HG02623 (cell line): ENCODE measurements around the gene ATP8B1.
"Not testable (repeated sequence)": the region's sequence is repeated elsewhere in the genome, so short reads cannot be mapped to it uniquely, and the experiment has no call there.

Experiments used
- ATAC-seq: cut with Tn5 transposase; IDR thresholded peaks from one replicate; pipeline ENCODE4 v1.9.1; 2021; ENCODE audit warnings: moderate library complexity; ENCODE audit not compliant: unreplicated experiment

ATP8B1 gene

DNA sequence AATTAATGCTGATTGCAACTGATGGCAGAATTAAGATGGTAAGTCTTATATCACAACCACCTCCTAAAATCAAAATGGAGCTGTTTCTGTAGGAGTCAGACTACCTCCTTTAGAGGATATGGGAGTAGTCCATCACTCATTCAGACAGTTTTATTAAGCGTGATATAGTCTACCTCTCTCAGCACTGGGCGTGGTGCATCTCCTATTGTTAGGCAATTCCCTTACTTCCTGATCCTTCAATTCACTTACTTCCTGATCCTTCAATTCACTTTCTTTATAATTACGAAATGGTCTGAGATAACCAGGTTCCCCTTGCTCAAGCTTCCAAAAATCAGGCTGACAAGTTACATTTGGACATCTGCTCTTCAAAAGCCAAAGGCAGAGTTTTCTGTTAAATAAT lies 31.9 kb downstream of the ATP8B1 start:
- ATAC-seq = no peak

DNA sequence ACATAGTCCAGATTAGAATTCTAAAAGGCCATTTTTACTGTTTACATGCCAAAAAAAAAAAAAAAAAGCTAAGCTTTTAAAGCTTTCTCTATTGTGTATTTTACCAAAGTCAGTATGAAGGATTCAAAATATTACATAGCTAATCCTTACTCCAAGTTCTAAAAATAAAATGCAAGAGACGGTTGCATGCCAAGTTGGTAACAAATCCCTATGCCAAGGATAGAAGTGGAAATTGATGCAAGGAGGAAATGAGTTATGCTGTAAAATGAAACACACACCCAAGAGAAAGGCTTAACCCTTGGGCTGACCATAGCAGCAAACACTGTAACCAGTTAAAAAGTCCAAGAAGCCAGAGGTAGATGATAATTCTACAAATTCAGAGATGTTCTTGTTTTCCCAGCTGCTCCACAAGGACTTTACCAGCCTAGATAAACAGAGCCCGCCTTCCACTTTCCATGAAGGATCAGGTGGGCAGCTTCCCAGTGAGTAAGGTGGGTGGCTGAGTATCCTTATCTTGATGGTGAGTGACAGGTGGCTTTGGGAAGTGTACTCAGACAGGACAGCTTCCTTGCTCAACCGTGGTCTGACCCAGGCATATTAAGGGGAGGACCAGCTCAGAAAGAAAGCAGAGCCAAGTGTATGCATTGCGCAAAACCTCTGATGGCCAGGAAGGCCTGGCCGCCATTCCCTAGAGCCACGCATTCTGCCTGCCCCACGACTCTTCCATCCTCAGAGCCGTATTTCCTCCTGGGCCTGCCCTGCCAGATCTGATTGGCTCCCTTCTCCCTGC lies 34.4 kb downstream of the ATP8B1 start:
- ATAC-seq = no peak

DNA sequence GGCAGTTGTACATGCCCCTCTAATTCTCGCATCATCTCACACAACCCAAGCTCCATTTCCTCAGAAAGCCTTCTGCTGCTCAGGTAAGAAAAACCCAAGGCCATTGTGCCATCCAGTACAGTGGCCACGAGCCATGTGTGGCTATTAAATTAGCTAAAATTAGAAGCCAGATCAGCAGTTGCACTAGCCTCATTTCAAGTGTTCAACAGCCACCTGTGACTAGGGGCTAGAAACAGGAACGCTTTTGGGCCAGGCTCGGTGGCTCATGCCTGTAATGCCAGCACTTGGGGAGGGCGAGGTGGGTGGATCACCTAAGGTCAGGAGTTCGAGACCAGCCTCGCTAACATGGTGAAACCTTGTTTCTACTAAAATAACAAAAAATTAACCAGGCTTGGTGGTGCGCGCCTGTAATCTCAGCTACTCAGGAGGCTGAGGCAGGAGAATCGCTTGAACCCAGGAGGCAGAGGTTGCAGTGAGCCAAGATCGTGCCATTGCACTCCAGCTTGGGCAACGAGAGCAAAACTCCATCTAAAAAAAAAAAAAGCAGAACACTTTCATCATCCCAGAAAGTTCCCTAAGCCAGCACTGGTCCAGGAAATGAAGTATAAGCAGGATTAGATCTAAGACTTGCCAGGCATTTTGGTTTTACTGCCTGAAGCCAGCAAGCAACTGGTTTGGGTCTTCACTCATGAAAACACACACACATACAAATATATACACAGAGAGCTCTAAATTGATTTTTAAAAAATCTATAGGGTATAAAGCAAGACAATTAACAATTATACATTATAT lies 35.7 kb downstream of the ATP8B1 start:
- ATAC-seq = no peak

DNA sequence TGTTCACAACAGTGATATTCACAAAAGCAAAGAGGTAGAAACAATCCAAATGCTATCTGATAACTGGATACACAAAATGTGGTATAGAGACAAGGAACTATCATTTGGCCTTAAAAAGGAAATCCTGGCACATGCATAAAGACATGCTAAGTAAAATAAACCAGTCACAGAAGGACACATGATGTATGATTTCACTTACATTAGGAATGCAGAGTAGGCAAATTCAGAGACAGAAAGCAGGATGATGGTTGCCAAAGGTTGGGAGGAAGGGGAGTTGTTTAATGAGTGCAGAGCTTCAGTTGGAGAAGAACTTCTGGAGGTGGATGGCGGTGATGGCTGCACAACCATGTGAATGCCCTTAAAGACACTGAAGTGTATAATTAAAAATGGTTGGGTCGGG lies 38.1 kb downstream of the ATP8B1 start:
- ATAC-seq = no peak

DNA sequence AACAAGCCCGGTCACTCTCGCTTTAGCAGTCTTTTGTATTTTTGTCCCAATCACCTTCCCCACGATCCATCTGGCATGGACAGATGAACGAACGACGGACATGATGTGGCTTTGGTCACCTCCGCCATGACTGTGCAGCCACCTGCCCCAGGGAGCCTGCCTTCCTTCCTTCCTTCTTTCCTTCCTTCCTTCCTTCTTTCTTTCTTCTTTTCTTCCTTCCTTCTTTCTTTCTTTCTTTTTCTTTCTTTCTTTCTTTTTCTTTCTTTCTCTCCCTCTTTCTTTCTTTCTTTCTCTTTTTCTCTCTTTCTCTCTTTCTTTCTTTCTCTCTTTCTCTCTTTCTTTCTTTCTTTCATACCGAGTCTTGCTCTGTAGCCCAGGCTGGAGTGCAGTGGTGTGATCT lies 39.0 kb downstream of the ATP8B1 start:
- no peak for ATAC-seq

DNA sequence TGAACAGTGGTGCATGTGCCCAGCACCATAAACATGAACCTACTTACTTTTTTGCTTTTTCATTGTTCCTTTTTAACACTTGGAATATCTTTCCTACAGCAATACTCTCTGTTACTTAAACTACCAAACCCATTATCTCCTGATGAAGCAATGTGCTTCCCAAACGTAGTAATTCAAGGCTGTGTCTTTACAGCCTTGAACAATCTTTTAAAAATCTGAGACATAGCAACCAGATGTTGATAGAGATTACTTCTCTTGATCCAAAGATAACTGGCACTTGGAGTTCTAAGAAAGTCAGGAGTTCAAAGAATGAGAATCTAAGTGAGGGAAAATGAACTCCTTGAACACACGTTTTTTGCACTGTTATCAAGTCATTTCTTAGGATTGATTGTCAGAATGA lies 40.4 kb downstream of the ATP8B1 start:
- no peak for ATAC-seq

DNA sequence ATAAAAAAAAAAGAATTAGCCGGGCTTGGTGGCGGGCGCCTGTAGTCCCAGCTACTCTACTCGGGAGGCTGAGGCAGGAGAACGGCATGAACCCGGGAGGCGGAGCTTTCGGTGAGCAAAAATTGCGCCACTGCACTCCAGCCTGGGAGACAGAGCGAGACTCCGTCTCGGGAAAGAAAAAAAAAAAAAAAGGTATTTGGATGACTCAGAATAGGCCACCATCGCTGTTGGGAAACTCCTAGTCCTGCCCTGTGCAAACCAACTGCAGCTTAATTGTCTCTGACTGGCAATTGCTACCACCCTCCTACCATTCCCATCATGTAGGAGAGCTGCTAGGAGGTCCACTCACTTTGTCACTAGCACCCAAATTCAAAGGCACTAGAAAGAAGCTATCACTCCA lies 43.5 kb downstream of the ATP8B1 start:
- no peak for ATAC-seq

DNA sequence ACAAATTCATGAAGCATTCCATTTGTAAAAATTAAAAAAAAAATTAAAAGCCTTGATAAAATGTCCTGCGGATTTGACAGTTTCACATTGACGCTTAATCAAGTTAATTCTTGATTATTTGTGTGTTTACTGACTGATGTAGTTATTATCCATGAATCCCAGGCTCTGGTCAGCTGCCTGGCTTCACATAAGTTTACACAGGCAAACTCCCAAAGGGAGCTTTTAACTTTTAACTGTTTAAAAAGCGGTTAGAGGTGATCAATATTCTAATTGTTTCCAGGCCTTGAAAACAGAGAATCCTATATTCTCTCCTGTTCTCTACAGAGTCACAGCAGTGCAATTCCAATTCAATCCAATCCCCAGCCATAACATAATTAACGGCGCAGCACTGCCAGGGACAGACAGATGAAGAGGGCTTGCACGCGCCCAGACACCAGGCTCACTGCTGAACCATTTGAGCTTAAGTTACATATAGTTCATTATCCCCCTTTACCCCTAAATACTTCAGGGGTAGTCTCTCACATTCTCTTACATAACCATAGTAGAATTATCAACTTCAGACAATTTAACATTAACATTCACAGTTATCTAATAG lies 47.5 kb downstream of the ATP8B1 start:
- ATAC-seq = no peak

DNA sequence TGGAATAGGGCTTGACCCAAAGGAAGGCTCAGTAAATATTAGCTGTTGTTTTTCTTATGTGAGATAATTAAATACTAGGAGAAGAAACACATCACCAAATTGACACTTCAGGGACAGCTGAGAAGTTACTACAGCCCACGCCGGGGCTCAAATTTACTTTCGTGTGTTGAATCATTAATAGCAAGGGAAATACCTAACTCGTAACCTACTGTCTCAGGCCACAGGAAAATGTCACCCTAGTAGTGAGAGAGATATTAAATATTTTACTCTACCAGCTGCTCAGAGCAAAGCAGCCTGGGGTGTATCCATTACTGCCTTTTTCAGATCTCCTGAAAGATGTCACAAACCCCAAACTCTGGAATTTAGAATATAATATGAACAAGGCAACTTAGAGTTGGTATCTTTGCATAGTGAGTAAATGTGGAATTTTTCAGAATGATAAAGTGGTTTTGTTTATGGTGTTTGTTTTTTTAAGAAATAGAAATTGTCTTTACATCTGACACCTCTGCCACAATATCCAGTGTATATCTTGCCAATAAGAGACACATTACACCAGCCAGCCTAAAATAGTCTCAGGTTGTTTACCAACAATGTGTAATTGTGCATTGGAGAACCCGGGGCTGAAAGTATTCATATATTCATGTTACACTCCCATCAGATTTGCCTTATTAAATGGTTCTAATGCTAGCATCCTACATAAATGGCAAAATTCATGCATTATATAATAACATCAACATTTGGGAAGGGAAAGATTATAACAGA lies 48.4 kb downstream of the ATP8B1 start:
- ATAC-seq = peak; percentile 90

DNA sequence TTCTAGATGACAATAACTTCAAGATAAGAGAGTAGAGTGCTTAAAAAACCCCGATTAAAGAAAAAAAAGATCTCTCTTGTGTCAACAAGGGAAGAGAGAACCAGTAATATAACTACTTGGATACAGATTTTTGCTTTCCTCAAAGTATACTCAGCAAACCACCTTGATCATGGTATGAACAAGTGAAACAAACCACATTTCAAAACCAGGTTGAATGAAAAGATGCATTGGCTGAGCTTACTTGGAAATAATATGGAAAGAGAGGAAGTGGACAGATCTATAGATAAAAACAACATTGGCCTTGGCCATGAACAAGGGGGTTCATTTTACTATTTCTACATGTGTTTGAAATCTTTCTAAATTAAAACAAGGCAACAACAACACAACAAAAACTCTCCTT lies 50.1 kb downstream of the ATP8B1 start:
- no peak for ATAC-seq

DNA sequence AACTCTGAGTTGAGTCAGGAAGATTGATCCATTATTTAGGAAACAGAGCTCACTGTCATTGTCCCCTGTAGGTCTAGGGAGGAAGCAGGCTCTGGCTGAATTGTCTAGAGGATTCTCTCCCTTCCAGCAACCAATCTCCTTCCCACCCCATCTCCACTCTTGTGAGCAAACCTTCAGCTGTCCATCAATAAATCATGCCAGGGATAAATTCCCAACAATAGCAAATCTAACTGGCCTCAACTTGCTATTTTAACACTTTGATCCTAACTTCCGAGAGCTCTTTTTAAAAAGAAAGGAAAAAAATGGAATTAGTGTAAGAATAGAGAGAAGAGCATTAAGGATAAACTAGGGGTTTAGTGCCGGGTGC lies 53.5 kb downstream of the ATP8B1 start:
- ATAC-seq = no peak

DNA sequence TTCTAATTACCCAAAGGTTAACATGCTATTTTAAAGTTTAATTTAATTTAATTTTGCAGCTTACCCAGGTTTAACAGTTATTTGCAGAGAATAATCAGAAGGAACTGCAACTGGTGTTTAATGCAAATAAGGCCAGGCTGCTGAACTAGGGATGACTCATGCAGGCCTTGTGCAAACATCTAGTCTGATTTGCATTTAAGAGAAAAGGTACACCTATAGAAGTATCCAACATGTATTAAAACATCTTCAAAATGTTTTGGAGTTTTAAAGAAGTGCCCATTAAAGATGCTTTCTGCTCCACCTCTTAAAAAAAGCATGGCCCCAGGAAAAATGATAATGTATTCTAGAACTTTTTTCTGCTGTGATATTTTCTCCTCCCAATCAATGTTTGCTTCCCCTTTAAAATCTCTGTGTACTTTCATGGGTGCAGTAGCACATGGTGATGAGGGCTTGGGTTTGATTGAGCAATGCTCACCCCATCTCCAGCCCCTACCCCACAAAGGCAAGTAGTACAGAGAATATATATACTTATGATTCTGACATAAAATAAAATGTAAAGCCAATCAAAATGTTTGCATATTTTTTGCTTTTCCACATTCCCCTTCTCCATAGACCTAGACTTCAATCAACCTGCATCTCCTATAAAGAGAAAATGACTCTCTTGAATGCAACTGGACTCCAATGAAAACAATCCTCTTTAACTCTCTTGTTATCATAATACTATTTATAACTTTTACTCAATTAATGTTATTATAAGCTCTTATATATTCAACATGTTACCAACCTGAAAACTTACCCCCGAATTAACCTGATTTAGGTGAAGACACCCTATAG lies 54.1 kb downstream of the ATP8B1 start:
- ATAC-seq = peak; percentile 94

DNA sequence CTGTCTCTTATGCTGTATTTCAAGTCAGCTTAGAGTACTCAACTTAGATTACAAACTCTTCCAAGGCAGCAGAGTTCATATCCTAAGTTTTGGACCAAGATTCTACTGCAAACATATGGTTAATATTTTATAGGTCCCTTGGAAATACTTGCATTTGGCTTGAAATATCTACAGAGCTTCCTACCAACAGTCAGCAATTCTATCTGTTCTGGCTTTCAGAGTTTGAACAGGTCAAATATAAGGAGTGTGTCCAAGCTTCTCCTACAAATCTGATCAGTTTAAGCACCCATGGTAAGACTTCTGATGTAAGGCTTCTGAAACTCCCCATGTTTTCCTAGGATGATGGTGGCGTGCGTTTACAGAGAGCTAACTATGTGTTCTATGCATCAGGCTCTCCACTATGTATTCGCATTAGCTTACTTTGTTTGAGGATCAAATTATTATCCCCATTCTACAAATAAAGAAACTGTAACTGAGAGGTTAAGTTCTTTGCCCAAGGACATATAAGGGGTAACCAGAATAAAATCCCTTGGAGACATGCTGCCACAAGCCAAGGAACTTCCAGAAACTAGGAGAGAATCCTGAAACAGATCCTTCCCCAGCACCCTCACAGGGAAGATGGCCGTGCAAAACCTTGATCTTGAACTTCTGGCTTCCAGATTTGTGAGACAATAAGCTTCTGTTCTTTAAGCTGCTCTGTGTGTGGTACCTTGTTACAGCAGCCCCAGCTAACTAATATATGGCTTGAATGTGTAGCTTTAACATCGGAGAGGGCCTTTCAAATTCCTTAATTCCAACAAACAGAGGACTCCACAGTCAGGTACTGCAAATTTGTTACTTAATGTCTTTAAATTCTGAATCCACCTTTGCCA lies 55.1 kb downstream of the ATP8B1 start:
- ATAC-seq = no peak

DNA sequence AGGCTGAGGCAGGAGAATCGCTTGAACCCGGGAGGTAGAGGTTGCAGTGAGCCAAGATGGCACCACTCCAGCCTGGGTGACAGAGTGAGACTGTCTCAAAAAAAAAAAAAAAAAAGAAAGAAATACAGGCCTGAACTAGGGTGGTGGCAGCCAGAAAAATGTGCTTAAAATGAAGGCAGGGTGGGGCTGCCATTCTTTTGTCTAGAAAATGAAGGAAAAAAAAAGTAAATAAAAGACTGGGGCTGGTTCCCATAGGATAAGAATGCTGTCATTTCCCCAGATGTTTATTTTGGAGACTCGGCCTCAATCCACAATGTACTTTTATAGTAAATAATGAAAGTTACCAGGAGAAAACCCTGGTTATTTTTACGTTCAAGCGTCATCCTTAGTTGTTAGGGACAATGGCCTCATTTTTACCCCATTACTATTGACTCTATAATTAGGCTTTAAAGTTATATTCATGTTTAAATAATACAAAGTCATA lies 58.9 kb downstream of the ATP8B1 start:
- no peak for ATAC-seq

DNA sequence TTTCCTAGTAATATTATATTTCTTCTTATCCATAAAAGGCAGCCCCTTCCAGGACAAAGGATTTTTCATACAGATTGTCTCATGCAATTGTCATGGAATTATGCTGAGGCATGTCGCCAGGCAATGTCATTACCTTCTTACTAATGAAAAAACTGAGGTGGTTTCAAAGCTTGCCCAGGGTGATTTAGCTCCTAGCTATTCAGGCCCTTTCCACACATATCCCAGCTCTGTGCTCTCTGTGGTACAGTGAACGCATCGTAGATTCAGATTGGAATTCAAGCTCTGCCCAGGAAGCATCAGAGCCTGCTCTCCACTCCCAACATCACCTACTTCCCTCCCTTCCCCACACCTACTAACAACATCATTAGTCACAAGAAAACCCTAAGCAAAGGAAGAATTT lies 60.1 kb downstream of the ATP8B1 start:
- ATAC-seq = no peak

DNA sequence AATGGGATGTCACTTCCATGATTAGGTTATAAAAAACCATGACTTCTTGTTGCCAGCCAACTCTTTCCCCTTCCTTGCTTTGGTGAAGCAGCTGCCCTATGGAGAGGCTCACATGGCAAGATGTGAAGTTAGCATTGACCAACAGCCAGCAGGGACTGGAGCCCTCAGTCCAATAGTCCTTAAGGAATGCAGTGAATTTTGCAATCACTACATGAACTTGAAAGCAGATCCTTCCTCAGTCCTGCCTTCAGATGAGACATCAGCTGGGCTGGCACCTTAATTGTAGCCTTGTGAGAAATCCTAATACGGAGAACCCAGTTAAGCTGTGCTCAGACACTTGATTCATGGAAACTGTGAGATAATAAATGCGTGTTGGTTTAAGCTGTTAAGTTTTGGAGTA lies 61.8 kb downstream of the ATP8B1 start:
- no peak for ATAC-seq

DNA sequence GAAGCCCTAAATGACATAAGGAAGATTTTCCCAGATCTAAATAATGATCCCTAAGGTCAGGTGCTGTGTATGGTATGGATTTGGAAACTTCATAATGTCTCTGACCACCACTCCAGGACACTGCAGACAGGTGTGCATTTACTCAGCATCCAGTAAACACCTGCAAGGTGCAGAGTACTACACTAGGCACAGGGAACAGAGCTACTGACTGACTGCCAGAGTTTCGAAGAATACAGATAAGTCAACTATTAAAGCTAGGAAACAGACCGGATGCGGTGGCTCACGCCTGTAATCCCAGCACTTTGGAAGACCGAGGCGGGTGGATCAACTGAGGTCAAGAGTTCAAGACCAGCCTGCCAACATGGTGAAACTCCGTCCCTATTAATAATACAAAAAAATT lies 65.0 kb downstream of the ATP8B1 start:
- ATAC-seq = no peak

DNA sequence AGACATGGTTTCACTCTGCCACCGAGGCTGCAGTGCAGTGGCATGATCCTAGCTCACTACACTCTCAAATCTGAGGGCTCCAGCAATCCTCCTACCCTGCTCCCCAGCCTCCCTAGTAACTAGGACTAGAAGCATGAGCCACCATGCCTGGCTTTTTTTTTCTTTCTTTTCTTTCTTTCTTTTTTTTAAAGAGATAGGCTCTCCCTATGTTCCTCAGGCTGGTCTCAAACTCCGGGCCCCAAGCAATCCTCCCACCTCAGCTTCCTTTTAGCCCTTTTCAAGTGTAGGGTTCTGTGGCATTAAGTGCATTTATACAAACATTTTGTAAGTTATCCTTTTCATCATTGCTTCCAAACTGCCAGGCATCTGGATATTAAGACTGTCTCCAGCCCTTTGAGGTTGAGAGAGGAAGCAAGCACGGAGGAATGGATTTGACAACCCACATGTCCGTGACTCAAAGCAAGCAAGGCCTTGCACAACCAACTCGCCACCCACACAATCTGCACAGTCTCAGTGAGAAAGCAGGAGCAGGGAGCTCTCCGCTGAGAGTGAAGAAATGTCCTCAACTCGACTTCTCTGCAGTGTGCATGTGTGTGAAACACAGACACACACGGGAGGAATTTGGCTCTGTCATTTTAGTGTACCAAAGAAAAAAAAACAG lies 65.6 kb downstream of the ATP8B1 start:
- ATAC-seq = no peak

DNA sequence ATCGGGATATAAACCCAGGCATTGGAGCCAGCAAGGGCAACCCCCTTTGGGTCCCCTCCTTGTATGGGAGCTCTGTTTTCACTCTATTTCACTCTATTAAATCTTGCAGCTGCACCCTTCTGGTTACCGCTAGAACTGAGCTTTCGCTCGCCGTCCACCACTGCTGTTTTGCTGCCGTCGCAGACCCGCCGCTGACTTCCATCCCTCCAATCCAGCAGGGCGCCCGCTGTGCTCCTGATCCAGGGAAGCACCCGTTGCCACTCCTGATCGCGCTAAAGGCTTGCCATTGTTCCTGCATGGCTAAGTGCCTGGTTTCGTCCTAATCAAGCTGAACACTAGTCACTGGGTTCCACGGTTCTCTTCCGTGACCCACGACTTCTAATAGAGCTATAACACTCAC lies 68.1 kb downstream of the ATP8B1 start:
- not testable (repeated sequence) for ATAC-seq
